ENCODE measurements around the gene PNRC2. TPM values are rescaled to one million over a fixed set of nuclear protein-coding genes. Genes with fewer than 3 reads are reported as not detected.
"Not testable (repeated sequence)": the region's sequence is repeated elsewhere in the genome, so short reads cannot be mapped to it uniquely, and the experiment has no call there.

Gene PNRC2
- total RNA-seq, 8 experiments from 2014 or later: 71.0 to 157 (median 83.7) TPM

- H3K4me1 ChIP-seq (replicated peaks in 1 of 2): no peaks in the 10 kb centered on the region
- no peak overlapping the region for H3K27ac ChIP-seq
- ATAC-seq (replicated peaks in 6 of 8): no peak
- H3K4me3 ChIP-seq: no peak overlapping the region
- 18 to 95% (median 67%) methylated on average over 1 to 3 of the region's 3 CpGs; no CpG with 5 or more reads in 3 of the 10 experiments for WGBS, 10 experiments
- in situ Hi-C loops (cut with MboI; ENCODE audit: low pct_unique_long_range_greater_than_20kb in 2 of 9, low sequenced_read_pairs in 9 of 9, unreplicated experiment in 9 of 9): no loop called here
These were observed 34.3 kb upstream of the PNRC2 start for GRCh38 chr1:23925279-23925678.

- no peak overlapping the region for H3K4me3 ChIP-seq
- in situ Hi-C loops (cut with MboI; ENCODE audit: low pct_unique_long_range_greater_than_20kb in 2 of 9, low sequenced_read_pairs in 9 of 9, unreplicated experiment in 9 of 9): no loop called here
- WGBS, 10 experiments: 0 to 33% (median 13%) methylated on average over 1 of the region's 1 CpG; no CpG with 5 or more reads in 7 of the 10 experiments
- no peak for ATAC-seq (replicated peaks in 6 of 8)
- no peaks in the 10 kb centered on the region for H3K4me1 ChIP-seq (replicated peaks in 1 of 2)
- no peak overlapping the region for H3K27ac ChIP-seq
These were observed 32.5 kb upstream of the PNRC2 start for GRCh38 chr1:23927097-23927496.

GRCh38 chr1:23928789-23929188 is 30.8 kb upstream of the PNRC2 start:
- Histone ChIP-seq H3K27ac (no peak overlapping the region), H3K4me1 (replicated peaks in 1 of 2) (no peaks in the 10 kb centered on the region), H3K4me3 (no peak overlapping the region)
- in situ Hi-C loops (cut with MboI; ENCODE audit: low pct_unique_long_range_greater_than_20kb in 2 of 9, low sequenced_read_pairs in 9 of 9, unreplicated experiment in 9 of 9): no loop called here
- WGBS, 10 experiments: 42 to 87% (median 69%) methylated on average over 2 to 4 of the region's 4 CpGs; no CpG with 5 or more reads in 2 of the 10 experiments
- ATAC-seq (replicated peaks in 6 of 8): no peak

GRCh38 chr1:23930270-23930669 is 29.4 kb upstream of the PNRC2 start:
- WGBS, 10 experiments: 58 to 89% (median 77%) methylated on average over 1 to 5 of the region's 5 CpGs; no CpG with 5 or more reads in 4 of the 10 experiments
- in situ Hi-C loops (cut with MboI; ENCODE audit: low pct_unique_long_range_greater_than_20kb in 2 of 9, low sequenced_read_pairs in 9 of 9, unreplicated experiment in 9 of 9): no loop called here
- Histone ChIP-seq H3K4me3 (no peak overlapping the region), H3K27ac (no peak overlapping the region), H3K4me1 (replicated peaks in 1 of 2) (no peaks in the 10 kb centered on the region)
- no peak for ATAC-seq (replicated peaks in 6 of 8)

- Histone ChIP-seq H3K4me3 (no peak overlapping the region), H3K4me1 (replicated peaks in 1 of 2) (no peaks in the 10 kb centered on the region), H3K27ac (no peak overlapping the region)
- peak in 1 of 8 experiments; percentile 26 for ATAC-seq (replicated peaks in 6 of 8)
- WGBS, 10 experiments: 0 to 92% (median 65%) methylated on average over 1 to 11 of the region's 11 CpGs
- in situ Hi-C loops (cut with MboI; ENCODE audit: low pct_unique_long_range_greater_than_20kb in 2 of 9, low sequenced_read_pairs in 9 of 9, unreplicated experiment in 9 of 9): no loop called here
These were observed 28.7 kb upstream of the PNRC2 start for GRCh38 chr1:23930861-23931490.

GRCh38 chr1:23931491-23931880 is 28.1 kb upstream of the PNRC2 start:
- Histone ChIP-seq H3K4me3 (no peak overlapping the region), H3K27ac (no peak overlapping the region), H3K4me1 (replicated peaks in 1 of 2) (peaks cover 0 to under 1% of the 10 kb centered on the region in 2 donors)
- ATAC-seq (replicated peaks in 6 of 8): no peak
- 0 to 100% (median 95%) methylated on average over 1 of the region's 1 CpG; no CpG with 5 or more reads in 4 of the 10 experiments for WGBS, 10 experiments
- in situ Hi-C loops (cut with MboI; ENCODE audit: low pct_unique_long_range_greater_than_20kb in 2 of 9, low sequenced_read_pairs in 9 of 9, unreplicated experiment in 9 of 9): no loop called here

- peak in 6 of 8 experiments; percentile 24 to 46 (median 33) for ATAC-seq (replicated peaks in 6 of 8)
- H3K4me1 ChIP-seq (replicated peaks in 1 of 2): peaks cover 0 to 7% of the 10 kb centered on the region in 2 donors
- 19 to 67% (median 39%) methylated on average over 1 to 6 of the region's 6 CpGs for WGBS, 10 experiments
- in situ Hi-C loops (cut with MboI; ENCODE audit: low pct_unique_long_range_greater_than_20kb in 2 of 9, low sequenced_read_pairs in 9 of 9, unreplicated experiment in 9 of 9): no loop called here
- no peak overlapping the region for H3K27ac ChIP-seq
- H3K4me3 ChIP-seq: no peak overlapping the region
These were observed 23.0 kb upstream of the PNRC2 start for GRCh38 chr1:23936481-23937176.

- in situ Hi-C loops (cut with MboI; ENCODE audit: low pct_unique_long_range_greater_than_20kb in 2 of 9, low sequenced_read_pairs in 9 of 9, unreplicated experiment in 9 of 9): no loop called here
- H3K4me1 ChIP-seq (replicated peaks in 1 of 2): peaks cover 0 to 4% of the 10 kb centered on the region in 2 donors
These were observed 12.3 kb upstream of the PNRC2 start for GRCh38 chr1:23947366-23947765.

GRCh38 chr1:23953020-23953419 is 6.6 kb upstream of the PNRC2 start:
- no peak for ATAC-seq (replicated peaks in 6 of 8)
- WGBS, 10 experiments: 14 to 100% (median 89%) methylated on average over 1 to 3 of the region's 3 CpGs
- H3K27ac ChIP-seq: no peak overlapping the region
- no peak overlapping the region for H3K4me3 ChIP-seq
- in situ Hi-C loops (cut with MboI; ENCODE audit: low pct_unique_long_range_greater_than_20kb in 2 of 9, low sequenced_read_pairs in 9 of 9, unreplicated experiment in 9 of 9): no loop called here
- H3K4me1 ChIP-seq (replicated peaks in 1 of 2): peaks cover 0 to 4% of the 10 kb centered on the region in 2 donors

More at GRCh38 chr1:23947366-23947765, 12.3 kb upstream of the PNRC2 start:
- H3K27ac ChIP-seq: no peak overlapping the region
- H3K4me3 ChIP-seq: no peak overlapping the region
- ATAC-seq (replicated peaks in 6 of 8): no peak

GRCh38 chr1:23957096-23957495 is 2.5 kb upstream of the PNRC2 start:
- 0 to 80% (median 65%) methylated on average over 1 to 7 of the region's 7 CpGs; no CpG with 5 or more reads in 1 of the 10 experiments for whole genome bisulfite sequencing, 10 experiments
- in situ Hi-C loops (cut with MboI; ENCODE audit: low pct_unique_long_range_greater_than_20kb in 2 of 9, low sequenced_read_pairs in 9 of 9, unreplicated experiment in 9 of 9): no loop called here
- H3K4me3 ChIP-seq: no peak overlapping the region
- no peak overlapping the region for H3K27ac ChIP-seq
- peaks cover 6 to 8% of the 10 kb centered on the region in 2 donors for H3K4me1 ChIP-seq (replicated peaks in 1 of 2)
- ATAC-seq (replicated peaks in 6 of 8): no peak

GRCh38 chr1:23958040-23958809 is 1.4 kb upstream of the PNRC2 start:
- H3K4me3 ChIP-seq: peak overlapping the region; percentile 70 to 85 (median 78)
- in situ Hi-C loops (cut with MboI; ENCODE audit: low pct_unique_long_range_greater_than_20kb in 2 of 9, low sequenced_read_pairs in 9 of 9, unreplicated experiment in 9 of 9); ATAC-seq (replicated peaks in 6 of 8); H3K4me1 ChIP-seq (replicated peaks in 1 of 2): not testable (repeated sequence)
- 43 to 100% (median 65%) methylated on average over 3 to 19 of the region's 19 CpGs for WGBS, 10 experiments
- peak overlapping the region in 1 of 2 donors; percentile 99 for H3K27ac ChIP-seq

GRCh38 chr1:23958810-23959460 is 693 bp upstream of the PNRC2 start:
- peak overlapping the region; percentile 70 to 85 (median 78) for H3K4me3 ChIP-seq
- peaks cover 6 to 8% of the 10 kb centered on the region in 2 donors for H3K4me1 ChIP-seq (replicated peaks in 1 of 2)
- ATAC-seq (replicated peaks in 6 of 8): peak; percentile 53 to 74 (median 63)
- 0 to 7% (median 3%) methylated on average over 4 to 15 of the region's 30 CpGs; no CpG with 5 or more reads in 2 of the 10 experiments for WGBS, 10 experiments
- H3K27ac ChIP-seq: peak overlapping the region; percentile 98 to 99
- in situ Hi-C loops (cut with MboI; ENCODE audit: low pct_unique_long_range_greater_than_20kb in 2 of 9, low sequenced_read_pairs in 9 of 9, unreplicated experiment in 9 of 9): no loop called here
